K562 (cell line): ENCODE results near the gene TPGS1. TPM values are rescaled to one million over a fixed set of nuclear protein-coding genes. Genes with fewer than 3 reads are reported as not detected.

ENCODE experiments used
- ATAC-seq: fragments of 200-7000 bp; cut with Tn5 transposase; 3 replicates; pipeline ENCODE4 v1.9.1; 2020; ENCODE audit warnings: moderate library complexity
- BruUV-seq: library from RNA; stranded (reverse); fragments of 400-500 nt; replicated peaks from 2 replicates; lab custom pipeline; 2021; lab: Mats Ljungman, UMichigan
- CTCF ChIA-PET: fragments of 300-600 bp; formaldehyde crosslinking; extraction: SDS; loops from one replicate; lab custom pipeline; 2021; ENCODE audit warnings: low intra/inter-chr PET ratio; lab: Yijun Ruan, JAX
- POLR2A ChIA-PET: fragments of 300-600, 350-650 bp; sonication (Branson Sonifier 250); formaldehyde crosslinking; extraction: SDS; loops from one replicate; lab custom pipeline; 2021; ENCODE audit warnings: antibody characterized with exemption, inconsistent platforms; lab: Yijun Ruan, JAX
- DNase-seq, 4 experiments: peaks; one replicate each; pipeline versions ENCODE4 v3.0.0 to v3.0.0-alpha.2; 2011 to 2018; ENCODE audit warnings: low spot score in 3 of 4, mixed read lengths in 3 of 4; ENCODE audit errors: extremely low read depth in 1 of 4
- FAIRE-seq: peaks from 2 replicates; lab custom pipeline; 2011; peaks lifted over from hg19 to GRCh38; lab: Jason Lieb, UNC
- H2AFZ ChIP-seq: 2 replicates; pipeline ENCODE4 v1.6.0; 2011; ENCODE audit warnings: low read depth, low read length, control low read depth, inconsistent platforms
- H3K27ac ChIP-seq: fragments of 200-600 bp; 3 replicates; pipeline ENCODE4 v1.8.0; 2011; ENCODE audit warnings: low read depth, mild to moderate bottlenecking, control low read depth, inconsistent platforms, low read length, moderate library complexity, mixed read lengths; ENCODE audit errors: extremely low read depth
- H3K27me3 ChIP-seq, 2 experiments: fragments of 300-600 bp in 1 of 2; 2 replicates in 1 of 2; 3 replicates in 1 of 2; pipeline versions ENCODE4 v1.6.0 to v1.8.0; 2011; ENCODE audit warnings: inconsistent platforms in 2 of 2, low read length in 2 of 2, mild to moderate bottlenecking in 1 of 2, mixed read lengths in 1 of 2, moderate library complexity in 1 of 2; ENCODE audit not compliant: control insufficient read depth in 2 of 2, insufficient read depth in 2 of 2
- H3K36me3 ChIP-seq: fragments of 300-600 bp; 3 replicates; pipeline ENCODE4 v1.8.0; 2011; ENCODE audit warnings: mild to moderate bottlenecking, low read length, inconsistent platforms; ENCODE audit not compliant: control insufficient read depth, insufficient read depth
- H3K4me1 ChIP-seq, 2 experiments: fragments of 200-600 bp in 1 of 2; replicated peaks in 1 of 2; 2 replicates in 1 of 2; 3 replicates in 1 of 2; pipeline versions ENCODE4 v1.5.1 to v1.8.0; 2011; ENCODE audit warnings: inconsistent platforms in 2 of 2, low read length in 2 of 2, mild to moderate bottlenecking in 1 of 2, mixed read lengths in 1 of 2, moderate library complexity in 1 of 2; ENCODE audit not compliant: control insufficient read depth in 2 of 2, insufficient read depth in 2 of 2
- H3K4me2 ChIP-seq: 2 replicates; pipeline ENCODE4 v1.6.1; 2011; ENCODE audit warnings: low read length, control low read depth, inconsistent platforms, mixed read lengths; ENCODE audit not compliant: insufficient read depth
- H3K4me3 ChIP-seq: fragments of 200-600 bp; sonication (generic), shearing (Covaris generic); 2 replicates; pipeline ENCODE4 v1.5.1; 2016; ENCODE audit warnings: control low read depth, inconsistent platforms
- H3K79me2 ChIP-seq: fragments of 200-600 bp; 3 replicates; pipeline ENCODE4 v1.8.0; 2011; ENCODE audit warnings: low read length, inconsistent platforms; ENCODE audit not compliant: control insufficient read depth, insufficient read depth
- H3K9ac ChIP-seq, 2 experiments: 2 replicates each; pipeline versions ENCODE4 v1.6.0 to v1.6.1; 2011; ENCODE audit warnings: low read depth in 2 of 2, low read length in 2 of 2, control low read depth in 1 of 2, inconsistent platforms in 1 of 2, mild to moderate bottlenecking in 1 of 2, mixed read lengths in 1 of 2; ENCODE audit not compliant: insufficient read depth in 1 of 2
- H3K9me1 ChIP-seq: one replicate; pipeline ENCODE4 v1.6.0; 2011; ENCODE audit warnings: inconsistent platforms, mild to moderate bottlenecking, low read length, moderate library complexity; ENCODE audit not compliant: control insufficient read depth, insufficient read depth
- H3K9me3 ChIP-seq: replicated peaks from 2 replicates; pipeline ENCODE4 v1.5.1; 2011; ENCODE audit warnings: low read depth, low read length, inconsistent platforms; ENCODE audit not compliant: control insufficient read depth, insufficient read depth
- H4K20me1 ChIP-seq: replicated peaks from 2 replicates; pipeline ENCODE4 v1.6.1; 2011; ENCODE audit warnings: low read length, inconsistent platforms, mixed read lengths; ENCODE audit not compliant: control insufficient read depth, insufficient read depth
- CREBBP ChIP-seq: IDR thresholded peaks from one replicate; pipeline ENCODE4 v1.6.1; 2012; ENCODE audit warnings: low read depth, mild to moderate bottlenecking, control low read depth, inconsistent platforms, low read length
- ESRRB ChIP-seq: fragments of 250-450 bp; sonication (Bioruptor Pico); IDR thresholded peaks from 2 replicates; pipeline ENCODE4 v1.5.0; 2020; ENCODE audit warnings: mild to moderate bottlenecking, moderate library complexity, borderline replicate concordance
- FOXP1 ChIP-seq: sonication (generic); formaldehyde crosslinking; IDR thresholded peaks from 2 replicates; pipeline ENCODE4 v1.8.0; 2022; ENCODE audit warnings: mild to moderate bottlenecking, missing genetic modification reagents
- HCFC1 ChIP-seq: IDR thresholded peaks from 2 replicates; pipeline ENCODE4 v1.6.1; 2012; ENCODE audit warnings: low read depth, low read length, improper control_type of control experiment
- HNRNPLL ChIP-seq: fragments of 200-400 bp; formaldehyde crosslinking; IDR thresholded peaks from 2 replicates; pipeline ENCODE4 v1.6.1; 2017; ENCODE audit warnings: low read length, low read depth, mild to moderate bottlenecking; ENCODE audit not compliant: poor library complexity, severe bottlenecking
- NR2F6 ChIP-seq: fragments of 450-650 bp; formaldehyde crosslinking; IDR thresholded peaks from 2 replicates; pipeline ENCODE4 v1.4.0; 2020; ENCODE audit warnings: mild to moderate bottlenecking
- POLR2A ChIP-seq: fragments of 450-650 bp; conservative IDR thresholded peaks from 2 replicates; pipeline ENCODE4 v1.6.1; 2016
- SMAD2 ChIP-seq: fragments of 150-350 bp; IDR thresholded peaks from 2 replicates; pipeline ENCODE4 v1.6.1; 2014; ENCODE audit warnings: low read depth, mild to moderate bottlenecking, low read length
- SRSF3 ChIP-seq: fragments of 200-400 bp; formaldehyde crosslinking; IDR thresholded peaks from 2 replicates; pipeline ENCODE4 v1.6.1; 2016; ENCODE audit warnings: mild to moderate bottlenecking, low read length, moderate library complexity; ENCODE audit not compliant: insufficient read depth
- ZNF23 ChIP-seq: fragments of 250-450 bp; sonication (Bioruptor Pico); IDR thresholded peaks from 2 replicates; pipeline ENCODE4 v1.4.0; 2020; ENCODE audit warnings: mild to moderate bottlenecking
- ZNF583 ChIP-seq: fragments of 250-450 bp; sonication (Bioruptor Pico); IDR thresholded peaks from 2 replicates; pipeline ENCODE4 v1.4.0; 2020
- ZNF589 ChIP-seq: fragments of 200-800 bp; sonication (Bioruptor generic); IDR thresholded peaks from 2 replicates; pipeline ENCODE4 v1.6.1; 2016; ENCODE audit warnings: low read depth, missing genetic modification characterization, missing compliant biosample characterization
- ZNF764 ChIP-seq: fragments of 250-450 bp; sonication (Bioruptor Pico); IDR thresholded peaks from 2 replicates; pipeline ENCODE4 v1.4.0; 2020; ENCODE audit warnings: low read depth, mild to moderate bottlenecking, moderate library complexity
- ZNF766 ChIP-seq: fragments of 200-800 bp; sonication (Bioruptor generic); conservative IDR thresholded peaks from 2 replicates; pipeline ENCODE4 v1.6.1; 2016; ENCODE audit warnings: missing genetic modification characterization, missing compliant biosample characterization
- WGBS: fragments of 100-300 bp; shearing (Covaris generic); methylation state at CpG from one replicate; pipeline ENCODE4 v1.1.6; 2016; ENCODE audit warnings: low coverage, mixed read lengths; ENCODE audit not compliant: insufficient coverage; ENCODE audit errors: missing lambda C conversion rate; 5-methylcytosine and 5-hydroxymethylcytosine counted together
- in situ Hi-C: fragments of 300-500 bp; cut with MboI; formaldehyde crosslinking; loops from 4 replicates; pipeline ENCODE4 v1.15.0; 2018; ENCODE audit warnings: inconsistent platforms, mixed read lengths
- intact Hi-C: fragments of 100-400 bp; cut with micrococcal nuclease; formaldehyde crosslinking; loops from 2 replicates; pipeline ENCODE4 v1.14.2; 2022
- polyA plus RNA-seq, 8 experiments: library from polyadenylated mRNA; depleted of rRNA in 4 of 8; stranded (reverse) in 5 of 8; unstranded in 3 of 8; fragments of >200 nt; fragmentation: Nextera tagmentation in 2 of 8; fragmentation: Illumina TruSeq in 1 of 8; extraction: Ambion mirVana in 2 of 8; extraction: Trizol in 1 of 8; gene quantifications; 2 replicates each; pipeline versions ENCODE4 v1.2.1 to v1.2.3, GENCODE V29; 2011 to 2014; ENCODE audit warnings: inconsistent platforms in 1 of 8, missing spikeins in 1 of 8
- total RNA-seq, 7 experiments: library from RNA; depleted of rRNA in 6 of 7; stranded (reverse); fragments of >200 nt in 6 of 7; fragmentation: Illumina TruSeq in 2 of 7; extraction: Trizol in 2 of 7; gene quantifications; 2 replicates each; pipeline versions ENCODE4 v1.2.1 to v1.2.3, GENCODE V29; 2011 to 2021; ENCODE audit warnings: low replicate concordance in 1 of 7
- TF ChIP-seq, protein P1 (sequence below): sonication (generic); formaldehyde crosslinking; IDR thresholded peaks from 2 replicates; pipeline ENCODE4 v1.9.0; 2022; ENCODE audit warnings: mild to moderate bottlenecking, missing genetic modification reagents
- TF ChIP-seq, protein P2 (sequence below), 2 experiments: fragments of 450-650 bp; IDR thresholded peaks; 2 replicates each; pipeline ENCODE4 v1.6.1; 2016; ENCODE audit warnings: mild to moderate bottlenecking in 2 of 2, borderline replicate concordance in 1 of 2, low read depth in 1 of 2, moderate library complexity in 1 of 2

The TPGS1 gene
- total and polyA plus RNA-seq, 9 of the 15 experiments (the other 6 are each of a cell fraction or from before 2014, with no cell fraction given), result 0.30 to 31.6 (median 1.2) TPM; not detected in 2

DNA sequence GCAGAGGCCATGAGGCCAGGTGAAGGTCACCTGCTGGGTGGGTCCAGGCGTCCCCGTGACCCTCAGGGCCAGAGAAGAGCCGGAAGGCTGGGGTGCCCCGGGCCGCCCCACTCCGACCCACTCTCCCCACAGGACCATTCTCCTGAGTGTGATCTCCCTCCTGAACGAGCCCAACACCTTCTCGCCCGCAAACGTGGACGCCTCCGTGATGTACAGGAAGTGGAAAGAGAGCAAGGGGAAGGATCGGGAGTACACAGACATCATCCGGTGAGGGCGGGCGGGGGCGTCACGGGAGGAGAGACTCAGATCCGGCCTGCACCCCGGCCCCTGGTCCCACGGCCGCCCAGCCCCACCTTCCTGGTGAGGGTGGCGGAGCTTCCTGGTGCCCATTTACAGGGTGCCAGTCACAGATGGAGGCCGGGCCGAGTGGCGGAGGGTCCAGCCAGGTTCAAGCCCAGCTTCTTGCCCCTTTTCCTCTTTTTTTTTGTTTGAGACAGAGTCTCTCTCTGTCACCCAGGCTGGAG lies 29.6 kb downstream of the TPGS1 start:
- no peak overlapping the region for H3K4me3 ChIP-seq
- ATAC-seq (no peak), DNase-seq (peak in 1 of 4 experiments; percentile 9), FAIRE-seq (no peak)
- H3K36me3 ChIP-seq, result peaks cover 74% of the 10 kb centered on the region; the same call in 2 of the 3 replicates
- peaks cover 9 to 73% of the 10 kb centered on the region in 2 experiments; a peak in 4 of 5 replicates for H3K4me1 ChIP-seq
- H3K9ac ChIP-seq, result no peak overlapping the region
- intact Hi-C loops, result loop anchor here (10.0 kb wide), 1 partner anchor 48 kb away; the partner anchor contains the start of gene HCN2
- WGBS, result 99% methylated on average over 10 of the region's 26 CpGs
- no peaks in the 10 kb centered on the region for H3K27me3 ChIP-seq
- ChIA-PET POLR2A (interaction anchor here (0.6 kb wide), 1 partner anchor 26 kb away, joined by 3 read pairs; no protein-coding TSS in a partner anchor), CTCF (no interaction called here)
- no peak overlapping the region for H3K4me2 ChIP-seq
- H2AFZ ChIP-seq, result no peak overlapping the region
- BruUV-seq, result no TSS peak
- in situ Hi-C loops, result no loop called here
- no peak overlapping the region for H3K27ac ChIP-seq
- no peaks in the 10 kb centered on the region for H3K9me3 ChIP-seq
- peaks cover 16% of the 10 kb centered on the region for H4K20me1 ChIP-seq
- TF ChIP-seq CREBBP (no peak), ZNF766 (CRISPR knock-in tag) (no peak), ZNF583 (no peak), POLR2A (no peak), NR2F6 (CRISPR knock-in tag) (no peak), ZNF23 (no peak), ESRRB (CRISPR knock-in tag) (no peak), SMAD2 (no peak), HNRNPLL (no peak), FOXP1 (CRISPR knock-in tag) (no peak), HCFC1 (no peak), ZNF764 (no peak), SRSF3 (no peak), ZNF589 (CRISPR knock-in tag) (no peak)
- TF ChIP-seq, protein P1, sequence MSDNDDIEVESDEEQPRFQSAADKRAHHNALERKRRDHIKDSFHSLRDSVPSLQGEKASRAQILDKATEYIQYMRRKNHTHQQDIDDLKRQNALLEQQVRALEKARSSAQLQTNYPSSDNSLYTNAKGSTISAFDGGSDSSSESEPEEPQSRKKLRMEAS (CRISPR knock-in tag), result no peak
- TF ChIP-seq, protein P2, sequence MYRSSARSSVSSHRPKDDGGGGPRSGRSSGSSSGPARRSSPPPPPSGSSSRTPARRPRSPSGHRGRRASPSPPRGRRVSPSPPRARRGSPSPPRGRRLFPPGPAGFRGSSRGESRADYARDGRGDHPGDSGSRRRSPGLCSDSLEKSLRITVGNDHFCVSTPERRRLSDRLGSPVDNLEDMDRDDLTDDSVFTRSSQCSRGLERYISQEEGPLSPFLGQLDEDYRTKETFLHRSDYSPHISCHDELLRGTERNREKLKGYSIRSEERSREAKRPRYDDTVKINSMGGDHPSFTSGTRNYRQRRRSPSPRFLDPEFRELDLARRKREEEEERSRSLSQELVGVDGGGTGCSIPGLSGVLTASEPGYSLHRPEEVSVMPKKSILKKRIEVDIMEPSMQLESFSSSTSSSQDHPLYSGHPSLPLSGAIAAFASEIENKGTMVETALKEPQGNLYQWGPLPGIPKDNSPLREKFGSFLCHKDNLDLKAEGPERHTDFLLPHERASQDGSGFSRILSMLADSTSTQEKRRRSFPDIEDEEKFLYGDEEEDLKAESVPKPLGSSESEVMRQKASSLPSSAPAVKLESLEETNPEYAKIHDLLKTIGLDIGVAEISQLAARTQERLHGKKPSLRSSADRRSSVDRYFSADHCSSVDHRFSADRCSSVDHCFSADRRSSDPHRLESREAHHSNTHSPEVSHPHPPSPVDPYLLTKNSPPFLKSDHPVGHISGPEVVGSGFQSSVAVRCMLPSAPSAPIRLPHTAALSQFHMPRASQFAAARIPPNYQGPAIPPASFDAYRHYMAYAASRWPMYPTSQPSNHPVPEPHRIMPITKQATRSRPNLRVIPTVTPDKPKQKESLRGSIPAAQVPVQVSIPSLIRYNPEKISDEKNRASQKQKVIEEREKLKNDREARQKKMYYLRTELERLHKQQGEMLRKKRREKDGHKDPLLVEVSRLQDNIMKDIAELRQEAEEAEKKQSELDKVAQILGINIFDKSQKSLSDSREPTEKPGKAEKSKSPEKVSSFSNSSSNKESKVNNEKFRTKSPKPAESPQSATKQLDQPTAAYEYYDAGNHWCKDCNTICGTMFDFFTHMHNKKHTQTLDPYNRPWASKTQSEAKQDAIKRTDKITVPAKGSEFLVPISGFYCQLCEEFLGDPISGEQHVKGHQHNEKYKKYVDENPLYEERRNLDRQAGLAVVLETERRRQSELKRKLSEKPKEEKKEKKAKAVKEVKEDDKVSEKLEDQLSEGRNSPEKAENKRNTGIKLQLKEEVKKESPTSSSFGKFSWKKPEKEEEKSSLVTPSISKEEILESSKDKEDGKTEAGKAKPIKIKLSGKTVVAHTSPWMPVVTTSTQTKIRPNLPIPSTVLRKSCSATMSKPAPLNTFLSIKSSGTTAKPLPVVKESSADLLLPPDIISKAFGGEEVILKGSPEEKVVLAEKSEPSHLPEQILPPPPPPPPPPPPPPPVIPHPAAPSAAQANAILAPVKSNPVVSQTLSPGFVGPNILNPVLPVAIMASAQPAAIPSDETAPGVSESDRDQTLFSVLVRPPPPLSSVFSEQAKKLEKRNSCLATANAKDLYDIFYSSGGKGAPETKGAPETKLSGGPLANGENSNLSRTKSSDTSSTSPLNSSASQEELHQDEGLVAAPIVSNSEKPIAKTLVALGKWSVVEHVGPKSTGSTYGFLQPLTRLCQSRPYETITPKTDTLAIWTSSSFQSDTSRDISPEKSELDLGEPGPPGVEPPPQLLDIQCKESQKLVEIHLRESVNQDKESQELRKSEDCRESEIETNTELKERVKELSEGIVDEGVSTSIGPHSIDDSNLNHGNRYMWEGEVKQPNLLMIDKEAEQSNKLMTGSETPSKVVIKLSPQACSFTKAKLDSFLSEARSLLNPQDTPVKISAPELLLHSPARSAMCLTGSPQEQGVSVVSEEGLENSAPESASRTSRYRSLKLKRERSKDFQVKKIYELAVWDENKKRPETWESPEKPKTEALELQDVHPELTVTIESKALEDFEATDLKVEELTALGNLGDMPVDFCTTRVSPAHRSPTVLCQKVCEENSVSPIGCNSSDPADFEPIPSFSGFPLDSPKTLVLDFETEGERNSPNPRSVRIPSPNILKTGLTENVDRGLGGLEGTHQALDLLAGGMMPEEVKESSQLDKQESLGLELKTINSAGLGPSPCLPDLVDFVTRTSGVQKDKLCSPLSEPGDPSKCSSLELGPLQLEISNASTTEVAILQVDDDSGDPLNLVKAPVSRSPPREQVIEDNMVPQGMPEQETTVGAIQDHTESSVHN (IDR thresholded peaks at IDR 0.05; ENCODE audit: borderline replicate concordance in 1 of 2, low read depth in 1 of 2), result no peak
- H3K79me2 ChIP-seq, result peaks cover 46% of the 10 kb centered on the region
- H3K9me1 ChIP-seq, result peaks cover 6% of the 10 kb centered on the region
